Measurements from ENCODE around the gene PAAF1.

Gene PAAF1

GRCh38 chr11:73972187-73972586 is 95.4 kb downstream of the PAAF1 start:
- no peak for TF ChIP-seq SUZ12 (IDR thresholded peaks at IDR 0.05; ENCODE audit: extremely low read depth, insufficient read depth, insufficient read length)
- TF ChIP-seq ZNF274 (IDR thresholded peaks at IDR 0.05; ENCODE audit: low read depth, low read length) = no peak
- TF ChIP-seq YY1 (IDR thresholded peaks at IDR 0.05; ENCODE audit: insufficient read depth, insufficient read length) = no peak
- no peaks in the 10 kb centered on the region for H3K27me3 ChIP-seq (ENCODE audit: insufficient read depth, insufficient read length)
- H3K4me3 ChIP-seq (ENCODE audit: insufficient read length, low read depth) = no peak overlapping the region
- DNase-seq (ENCODE audit: low read depth, low spot score) = no peak
- no peaks in the 10 kb centered on the region for H3K9me3 ChIP-seq (ENCODE audit: insufficient read depth, low read length)
- peaks cover 2% of the 10 kb centered on the region for H3K4me1 ChIP-seq (ENCODE audit: insufficient read depth, insufficient read length)
- H3K36me3 ChIP-seq (ENCODE audit: insufficient read depth, insufficient read length, low read length) = peaks cover 38% of the 10 kb centered on the region
- no peak overlapping the region for H3K9ac ChIP-seq (ENCODE audit: insufficient read length, low read depth)

GRCh38 chr11:73972620-73973449 is 96.0 kb downstream of the PAAF1 start:
- Histone ChIP-seq H3K4me1 (ENCODE audit: insufficient read depth, insufficient read length) (peaks cover 2% of the 10 kb centered on the region), H3K27me3 (ENCODE audit: insufficient read depth, insufficient read length) (no peaks in the 10 kb centered on the region), H3K9me3 (ENCODE audit: insufficient read depth, low read length) (no peaks in the 10 kb centered on the region), H3K4me3 (ENCODE audit: insufficient read length, low read depth) (no peak overlapping the region), H3K36me3 (ENCODE audit: insufficient read depth, insufficient read length, low read length) (peaks cover 44% of the 10 kb centered on the region), H3K9ac (ENCODE audit: insufficient read length, low read depth) (no peak overlapping the region)
- TF ChIP-seq SUZ12 (IDR thresholded peaks at IDR 0.05; ENCODE audit: extremely low read depth, insufficient read depth, insufficient read length) (no peak), YY1 (IDR thresholded peaks at IDR 0.05; ENCODE audit: insufficient read depth, insufficient read length) (no peak), ZNF274 (IDR thresholded peaks at IDR 0.05; ENCODE audit: low read depth, low read length) (no peak)
- DNase-seq (ENCODE audit: low read depth, low spot score) = no peak

GRCh38 chr11:73974604-73975478 is 98.0 kb downstream of the PAAF1 start:
- H3K27me3 ChIP-seq (ENCODE audit: insufficient read depth, insufficient read length) = no peaks in the 10 kb centered on the region
- no peak for DNase-seq (ENCODE audit: low read depth, low spot score)
- peaks cover 63% of the 10 kb centered on the region for H3K36me3 ChIP-seq (ENCODE audit: insufficient read depth, insufficient read length, low read length)
- no peak overlapping the region for H3K9ac ChIP-seq (ENCODE audit: insufficient read length, low read depth)
- no peaks in the 10 kb centered on the region for H3K9me3 ChIP-seq (ENCODE audit: insufficient read depth, low read length)
- H3K4me3 ChIP-seq (ENCODE audit: insufficient read length, low read depth) = no peak overlapping the region
- peaks cover 2% of the 10 kb centered on the region for H3K4me1 ChIP-seq (ENCODE audit: insufficient read depth, insufficient read length)
- no peak for TF ChIP-seq SUZ12 (IDR thresholded peaks at IDR 0.05; ENCODE audit: extremely low read depth, insufficient read depth, insufficient read length)
- TF ChIP-seq ZNF274 (IDR thresholded peaks at IDR 0.05; ENCODE audit: low read depth, low read length) = no peak
- TF ChIP-seq YY1 (IDR thresholded peaks at IDR 0.05; ENCODE audit: insufficient read depth, insufficient read length) = no peak

GRCh38 chr11:73975479-73975757 is 98.6 kb downstream of the PAAF1 start:
- Histone ChIP-seq H3K4me1 (ENCODE audit: insufficient read depth, insufficient read length) (peaks cover 3% of the 10 kb centered on the region), H3K9me3 (ENCODE audit: insufficient read depth, low read length) (no peaks in the 10 kb centered on the region), H3K27me3 (ENCODE audit: insufficient read depth, insufficient read length) (no peaks in the 10 kb centered on the region), H3K4me3 (ENCODE audit: insufficient read length, low read depth) (no peak overlapping the region), H3K9ac (ENCODE audit: insufficient read length, low read depth) (no peak overlapping the region), H3K36me3 (ENCODE audit: insufficient read depth, insufficient read length, low read length) (peaks cover 69% of the 10 kb centered on the region)
- DNase-seq (ENCODE audit: low read depth, low spot score) = no peak
- TF ChIP-seq SUZ12 (IDR thresholded peaks at IDR 0.05; ENCODE audit: extremely low read depth, insufficient read depth, insufficient read length) (no peak), ZNF274 (IDR thresholded peaks at IDR 0.05; ENCODE audit: low read depth, low read length) (no peak), YY1 (IDR thresholded peaks at IDR 0.05; ENCODE audit: insufficient read depth, insufficient read length) (no peak)

- peaks cover 80% of the 10 kb centered on the region for H3K36me3 ChIP-seq (ENCODE audit: insufficient read depth, insufficient read length, low read length)
- H3K27me3 ChIP-seq (ENCODE audit: insufficient read depth, insufficient read length) = no peaks in the 10 kb centered on the region
- no peak overlapping the region for H3K4me3 ChIP-seq (ENCODE audit: insufficient read length, low read depth)
- H3K9me3 ChIP-seq (ENCODE audit: insufficient read depth, low read length) = no peaks in the 10 kb centered on the region
- peaks cover 13% of the 10 kb centered on the region for H3K4me1 ChIP-seq (ENCODE audit: insufficient read depth, insufficient read length)
- DNase-seq (ENCODE audit: low read depth, low spot score) = no peak
- TF ChIP-seq ZNF274 (IDR thresholded peaks at IDR 0.05; ENCODE audit: low read depth, low read length) = no peak
- TF ChIP-seq YY1 (IDR thresholded peaks at IDR 0.05; ENCODE audit: insufficient read depth, insufficient read length) = no peak
- no peak for TF ChIP-seq SUZ12 (IDR thresholded peaks at IDR 0.05; ENCODE audit: extremely low read depth, insufficient read depth, insufficient read length)
- no peak overlapping the region for H3K9ac ChIP-seq (ENCODE audit: insufficient read length, low read depth)
Observed at GRCh38 chr11:73976451-73977151, 99.8 kb downstream of the PAAF1 start.

GRCh38 chr11:73977856-73978519 is 101.2 kb downstream of the PAAF1 start:
- DNase-seq (ENCODE audit: low read depth, low spot score) = no peak
- H3K4me1 ChIP-seq (ENCODE audit: insufficient read depth, insufficient read length) = peaks cover 14% of the 10 kb centered on the region
- no peak overlapping the region for H3K9ac ChIP-seq (ENCODE audit: insufficient read length, low read depth)
- no peaks in the 10 kb centered on the region for H3K9me3 ChIP-seq (ENCODE audit: insufficient read depth, low read length)
- TF ChIP-seq ZNF274 (IDR thresholded peaks at IDR 0.05; ENCODE audit: low read depth, low read length) = no peak
- TF ChIP-seq SUZ12 (IDR thresholded peaks at IDR 0.05; ENCODE audit: extremely low read depth, insufficient read depth, insufficient read length) = no peak
- no peak for TF ChIP-seq YY1 (IDR thresholded peaks at IDR 0.05; ENCODE audit: insufficient read depth, insufficient read length)
- no peak overlapping the region for H3K4me3 ChIP-seq (ENCODE audit: insufficient read length, low read depth)
- H3K36me3 ChIP-seq (ENCODE audit: insufficient read depth, insufficient read length, low read length) = peaks cover 80% of the 10 kb centered on the region
- no peaks in the 10 kb centered on the region for H3K27me3 ChIP-seq (ENCODE audit: insufficient read depth, insufficient read length)
